ENCODE results near the gene CCL1. TPM values are rescaled to one million over a fixed set of nuclear protein-coding genes. Genes with fewer than 3 reads are reported as not detected.

Gene CCL1
- total and polyA plus RNA-seq, 8 donors, result not detected

DNA sequence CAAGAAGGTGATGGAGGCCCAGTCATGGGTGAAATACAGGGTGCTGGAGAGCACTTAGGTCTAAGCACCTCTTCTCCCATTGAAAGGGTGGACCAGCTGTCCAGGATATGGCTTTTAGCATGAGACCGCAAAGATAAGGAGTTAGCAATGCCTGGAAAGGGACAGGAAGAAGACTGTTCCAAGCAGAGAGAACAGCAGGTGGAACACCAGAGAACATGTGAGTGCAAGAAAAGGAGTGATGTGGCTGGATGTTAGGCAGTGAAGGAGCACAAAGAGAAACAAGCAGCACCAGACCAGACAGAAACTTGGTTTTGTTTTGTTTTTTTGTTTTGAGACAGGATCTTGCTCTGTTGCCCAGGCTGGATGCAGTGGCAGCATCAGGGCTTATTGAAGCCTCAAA lies 45.4 kb upstream of the CCL1 start:
- 42 to 91% (median 88%) methylated on average over 1 of the region's 1 CpG for WGBS, 5 donors

DNA sequence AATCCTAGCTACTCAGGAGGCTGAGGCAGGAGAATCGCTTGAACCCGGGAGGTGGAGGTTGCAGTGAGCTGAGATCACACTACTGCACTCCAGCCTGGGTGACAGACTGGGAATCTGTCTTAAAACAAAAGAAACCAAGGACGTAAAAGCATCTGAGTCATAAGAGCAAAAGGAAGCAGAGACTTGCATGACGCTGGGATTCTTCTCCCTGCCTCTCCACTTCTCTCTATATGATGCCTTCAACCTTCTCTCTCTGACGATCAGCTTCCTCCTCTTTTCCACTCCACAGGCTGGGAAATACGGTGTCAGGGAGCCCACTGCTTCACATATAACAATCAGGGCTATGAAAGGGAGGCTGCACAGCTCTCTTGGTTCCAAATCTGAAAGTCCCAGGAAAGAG lies 43.2 kb upstream of the CCL1 start:
- intact Hi-C loops (cut with DNase I; ENCODE audit: low total_unique reads), result no loop called here
- TF ChIP-seq, protein P1, sequence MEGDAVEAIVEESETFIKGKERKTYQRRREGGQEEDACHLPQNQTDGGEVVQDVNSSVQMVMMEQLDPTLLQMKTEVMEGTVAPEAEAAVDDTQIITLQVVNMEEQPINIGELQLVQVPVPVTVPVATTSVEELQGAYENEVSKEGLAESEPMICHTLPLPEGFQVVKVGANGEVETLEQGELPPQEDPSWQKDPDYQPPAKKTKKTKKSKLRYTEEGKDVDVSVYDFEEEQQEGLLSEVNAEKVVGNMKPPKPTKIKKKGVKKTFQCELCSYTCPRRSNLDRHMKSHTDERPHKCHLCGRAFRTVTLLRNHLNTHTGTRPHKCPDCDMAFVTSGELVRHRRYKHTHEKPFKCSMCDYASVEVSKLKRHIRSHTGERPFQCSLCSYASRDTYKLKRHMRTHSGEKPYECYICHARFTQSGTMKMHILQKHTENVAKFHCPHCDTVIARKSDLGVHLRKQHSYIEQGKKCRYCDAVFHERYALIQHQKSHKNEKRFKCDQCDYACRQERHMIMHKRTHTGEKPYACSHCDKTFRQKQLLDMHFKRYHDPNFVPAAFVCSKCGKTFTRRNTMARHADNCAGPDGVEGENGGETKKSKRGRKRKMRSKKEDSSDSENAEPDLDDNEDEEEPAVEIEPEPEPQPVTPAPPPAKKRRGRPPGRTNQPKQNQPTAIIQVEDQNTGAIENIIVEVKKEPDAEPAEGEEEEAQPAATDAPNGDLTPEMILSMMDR (IDR thresholded peaks at IDR 0.05), result no peak
- no peak for TF ChIP-seq POLR2AphosphoS5 (IDR thresholded peaks at IDR 0.05)
- TF ChIP-seq EP300 (IDR thresholded peaks at IDR 0.05), result no peak
- no peak for TF ChIP-seq POLR2A (IDR thresholded peaks at IDR 0.05)
- H3K36me3 ChIP-seq, result no peaks in the 10 kb centered on the region

More for the DNA sequence above, 45.4 kb upstream of the CCL1 start:
- Histone ChIP-seq H3K36me3 (no peaks in the 10 kb centered on the region), H3K4me3 (no peak overlapping the region), H3K27me3 (peaks cover 3 to 50% (median 11%) of the 10 kb centered on the region in 3 donors), H3K4me1 (no peaks in the 10 kb centered on the region), H3K27ac (no peak overlapping the region), H3K9me3 (no peaks in the 10 kb centered on the region)
- intact Hi-C loops (cut with DNase I; ENCODE audit: low total_unique reads), result no loop called here
- no peak for DNase-seq
- TF ChIP-seq, protein P1 (IDR thresholded peaks at IDR 0.05), result no peak
- no peak for TF ChIP-seq POLR2A (IDR thresholded peaks at IDR 0.05)
- TF ChIP-seq EP300 (IDR thresholded peaks at IDR 0.05), result no peak
- no peak for TF ChIP-seq POLR2AphosphoS5 (IDR thresholded peaks at IDR 0.05)

DNA sequence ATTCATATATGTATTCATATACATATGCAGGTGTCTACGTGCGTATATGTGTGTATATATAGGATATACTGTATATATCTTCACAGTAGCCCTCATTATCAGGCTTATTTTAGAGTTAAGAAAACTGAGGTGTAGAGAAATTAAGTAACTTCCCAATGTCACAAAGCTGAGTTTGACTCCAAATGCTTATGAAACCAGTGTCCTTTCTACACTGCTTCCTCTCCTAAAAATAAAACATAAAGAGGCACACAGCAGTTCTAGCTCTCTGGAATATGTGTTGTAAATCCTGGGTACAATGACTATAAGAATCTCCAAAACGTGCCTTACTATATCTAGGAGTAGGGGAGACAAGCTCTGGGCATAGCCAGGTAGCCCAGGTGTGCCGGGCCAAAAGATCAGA lies 40.0 kb upstream of the CCL1 start:
- no peak for DNase-seq
- peaks cover 0 to 13% (median 0%) of the 10 kb centered on the region in 3 donors for H3K27me3 ChIP-seq
- no peaks in the 10 kb centered on the region for H3K36me3 ChIP-seq
- H3K9me3 ChIP-seq, result no peaks in the 10 kb centered on the region
- no peak overlapping the region for H3K27ac ChIP-seq
- no peaks in the 10 kb centered on the region for H3K4me1 ChIP-seq
- TF ChIP-seq POLR2A (IDR thresholded peaks at IDR 0.05) (no peak), EP300 (IDR thresholded peaks at IDR 0.05) (no peak), POLR2AphosphoS5 (IDR thresholded peaks at IDR 0.05) (no peak)
- TF ChIP-seq, protein P1 (IDR thresholded peaks at IDR 0.05), result no peak
- intact Hi-C loops (cut with DNase I; ENCODE audit: low total_unique reads), result no loop called here
- WGBS, 5 donors, result 59 to 65% (median 61%) methylated on average over 4 of the region's 4 CpGs
- no peak overlapping the region for H3K4me3 ChIP-seq

More for the DNA sequence above, 43.2 kb upstream of the CCL1 start:
- Histone ChIP-seq H3K9me3 (no peaks in the 10 kb centered on the region), H3K27me3 (peaks cover 3 to 36% (median 11%) of the 10 kb centered on the region in 3 donors), H3K4me3 (no peak overlapping the region), H3K27ac (no peak overlapping the region), H3K4me1 (no peaks in the 10 kb centered on the region)
- no peak for DNase-seq
- WGBS, 5 donors, result 75 to 82% (median 76%) methylated on average over 6 of the region's 6 CpGs

DNA sequence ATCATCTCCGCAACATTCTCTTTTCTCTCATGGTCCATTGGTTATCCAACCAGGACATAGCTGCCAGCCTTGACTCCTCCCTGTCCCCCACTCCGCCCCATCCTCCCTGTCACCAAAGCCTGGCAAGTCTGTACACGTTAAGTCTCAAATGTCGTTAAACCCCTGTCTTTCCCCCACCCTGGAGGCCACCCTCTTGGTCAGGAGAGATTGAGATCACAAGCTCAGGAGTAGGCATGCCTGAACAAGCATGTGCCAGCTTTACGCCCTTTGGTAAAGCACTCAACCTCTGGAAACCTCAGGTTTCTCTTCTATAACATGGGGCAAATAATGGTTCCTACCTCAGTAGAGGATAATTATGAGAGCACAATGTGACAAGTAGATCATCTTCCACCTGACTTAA lies 38.1 kb upstream of the CCL1 start:
- TF ChIP-seq POLR2AphosphoS5 (IDR thresholded peaks at IDR 0.05), result no peak
- no peak for TF ChIP-seq POLR2A (IDR thresholded peaks at IDR 0.05)
- TF ChIP-seq, protein P1 (IDR thresholded peaks at IDR 0.05), result no peak
- TF ChIP-seq EP300 (IDR thresholded peaks at IDR 0.05), result no peak
- H3K9me3 ChIP-seq, result no peaks in the 10 kb centered on the region
- H3K27ac ChIP-seq, result no peak overlapping the region
- H3K27me3 ChIP-seq, result peaks cover 0 to 6% (median 0%) of the 10 kb centered on the region in 3 donors
- no peaks in the 10 kb centered on the region for H3K36me3 ChIP-seq
- intact Hi-C loops (cut with DNase I; ENCODE audit: low total_unique reads), result no loop called here
- no peak overlapping the region for H3K4me3 ChIP-seq
- no peak for DNase-seq
- H3K4me1 ChIP-seq, result no peaks in the 10 kb centered on the region
- WGBS, 5 donors, result 79 to 85% (median 82%) methylated on average over 5 of the region's 5 CpGs
